Liver (tissue), 3 donors: ENCODE results near the gene TCP1.

Source experiments
- HNF4A ChIP-seq, 2 donors: conservative IDR thresholded peaks; 2 replicates each; pipeline ENCODE4 v1.6.1; 2016; ENCODE audit warnings: antibody characterized with exemption in 2 of 2, mild to moderate bottlenecking in 2 of 2
- RAD21 ChIP-seq, 2 donors: IDR thresholded peaks; 2 replicates each; pipeline ENCODE4 v1.6.1; 2016; ENCODE audit warnings: antibody characterized with exemption in 2 of 2, mild to moderate bottlenecking in 2 of 2
- SP1 ChIP-seq: IDR thresholded peaks from 2 replicates; pipeline ENCODE4 v1.6.1; 2018; ENCODE audit warnings: antibody characterized with exemption, mild to moderate bottlenecking
- YY1 ChIP-seq: IDR thresholded peaks from 2 replicates; pipeline ENCODE4 v1.6.1; 2016; ENCODE audit warnings: antibody characterized with exemption, mild to moderate bottlenecking
- ZBTB33 ChIP-seq: IDR thresholded peaks from 2 replicates; pipeline ENCODE4 v1.6.1; 2016; ENCODE audit warnings: antibody characterized with exemption
- TF ChIP-seq, protein P1 (sequence below): fragments of 150-350 bp; IDR thresholded peaks from 2 replicates; pipeline ENCODE4 v1.5.1; 2017; ENCODE audit warnings: improper control_type of control experiment, low read depth, low read length; ENCODE audit not compliant: missing input control
- TF ChIP-seq, protein P2 (sequence below): IDR thresholded peaks from 2 replicates; pipeline ENCODE4 v1.6.1; 2016; ENCODE audit warnings: antibody characterized with exemption, mild to moderate bottlenecking
- donor health status: healthy.
- donor health status: healthy.

DNA sequence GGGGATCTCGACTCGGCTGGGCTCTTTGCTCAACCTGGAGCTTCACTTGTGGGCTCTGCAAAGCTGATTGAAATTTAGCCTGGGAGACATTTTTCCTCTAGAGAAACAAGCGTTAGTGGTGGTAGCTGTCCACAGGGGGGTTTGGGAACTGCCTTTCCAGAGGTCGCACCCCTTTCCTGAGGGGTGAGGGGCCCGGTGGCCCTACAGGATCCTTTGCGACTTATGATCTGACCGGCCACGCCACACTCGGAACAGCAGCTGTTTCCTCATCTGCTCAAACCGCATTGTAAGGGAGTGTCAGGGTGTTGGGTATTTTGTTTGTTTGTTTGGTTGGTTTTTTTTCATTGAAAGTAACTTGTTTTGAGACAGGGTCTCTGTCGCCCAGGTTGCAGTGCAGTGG lies 31.7 kb upstream of the TCP1 start:
- TF ChIP-seq, protein P1, sequence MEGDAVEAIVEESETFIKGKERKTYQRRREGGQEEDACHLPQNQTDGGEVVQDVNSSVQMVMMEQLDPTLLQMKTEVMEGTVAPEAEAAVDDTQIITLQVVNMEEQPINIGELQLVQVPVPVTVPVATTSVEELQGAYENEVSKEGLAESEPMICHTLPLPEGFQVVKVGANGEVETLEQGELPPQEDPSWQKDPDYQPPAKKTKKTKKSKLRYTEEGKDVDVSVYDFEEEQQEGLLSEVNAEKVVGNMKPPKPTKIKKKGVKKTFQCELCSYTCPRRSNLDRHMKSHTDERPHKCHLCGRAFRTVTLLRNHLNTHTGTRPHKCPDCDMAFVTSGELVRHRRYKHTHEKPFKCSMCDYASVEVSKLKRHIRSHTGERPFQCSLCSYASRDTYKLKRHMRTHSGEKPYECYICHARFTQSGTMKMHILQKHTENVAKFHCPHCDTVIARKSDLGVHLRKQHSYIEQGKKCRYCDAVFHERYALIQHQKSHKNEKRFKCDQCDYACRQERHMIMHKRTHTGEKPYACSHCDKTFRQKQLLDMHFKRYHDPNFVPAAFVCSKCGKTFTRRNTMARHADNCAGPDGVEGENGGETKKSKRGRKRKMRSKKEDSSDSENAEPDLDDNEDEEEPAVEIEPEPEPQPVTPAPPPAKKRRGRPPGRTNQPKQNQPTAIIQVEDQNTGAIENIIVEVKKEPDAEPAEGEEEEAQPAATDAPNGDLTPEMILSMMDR: no peak
- TF ChIP-seq ZBTB33 (no peak), SP1 (no peak), RAD21 (IDR thresholded peaks at IDR 0.05) (no peak), YY1 (no peak), HNF4A (conservative IDR thresholded peaks at IDR 0.05) (no peak)
- TF ChIP-seq, protein P2, sequence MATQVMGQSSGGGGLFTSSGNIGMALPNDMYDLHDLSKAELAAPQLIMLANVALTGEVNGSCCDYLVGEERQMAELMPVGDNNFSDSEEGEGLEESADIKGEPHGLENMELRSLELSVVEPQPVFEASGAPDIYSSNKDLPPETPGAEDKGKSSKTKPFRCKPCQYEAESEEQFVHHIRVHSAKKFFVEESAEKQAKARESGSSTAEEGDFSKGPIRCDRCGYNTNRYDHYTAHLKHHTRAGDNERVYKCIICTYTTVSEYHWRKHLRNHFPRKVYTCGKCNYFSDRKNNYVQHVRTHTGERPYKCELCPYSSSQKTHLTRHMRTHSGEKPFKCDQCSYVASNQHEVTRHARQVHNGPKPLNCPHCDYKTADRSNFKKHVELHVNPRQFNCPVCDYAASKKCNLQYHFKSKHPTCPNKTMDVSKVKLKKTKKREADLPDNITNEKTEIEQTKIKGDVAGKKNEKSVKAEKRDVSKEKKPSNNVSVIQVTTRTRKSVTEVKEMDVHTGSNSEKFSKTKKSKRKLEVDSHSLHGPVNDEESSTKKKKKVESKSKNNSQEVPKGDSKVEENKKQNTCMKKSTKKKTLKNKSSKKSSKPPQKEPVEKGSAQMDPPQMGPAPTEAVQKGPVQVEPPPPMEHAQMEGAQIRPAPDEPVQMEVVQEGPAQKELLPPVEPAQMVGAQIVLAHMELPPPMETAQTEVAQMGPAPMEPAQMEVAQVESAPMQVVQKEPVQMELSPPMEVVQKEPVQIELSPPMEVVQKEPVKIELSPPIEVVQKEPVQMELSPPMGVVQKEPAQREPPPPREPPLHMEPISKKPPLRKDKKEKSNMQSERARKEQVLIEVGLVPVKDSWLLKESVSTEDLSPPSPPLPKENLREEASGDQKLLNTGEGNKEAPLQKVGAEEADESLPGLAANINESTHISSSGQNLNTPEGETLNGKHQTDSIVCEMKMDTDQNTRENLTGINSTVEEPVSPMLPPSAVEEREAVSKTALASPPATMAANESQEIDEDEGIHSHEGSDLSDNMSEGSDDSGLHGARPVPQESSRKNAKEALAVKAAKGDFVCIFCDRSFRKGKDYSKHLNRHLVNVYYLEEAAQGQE: no peak
